Gastroesophageal sphincter (tissue), 4 donors: ENCODE results near the gene CCDC13. TPM values are rescaled to one million over a fixed set of nuclear protein-coding genes. Genes with fewer than 3 reads are reported as not detected.

Source experiments
- ATAC-seq: fragments of 150-250 bp; one replicate; pipeline ENCODE4 v1.9.1; 2016; ENCODE audit warnings: mild to moderate bottlenecking, moderate library complexity
- H3K27ac ChIP-seq, 4 donors: fragments of 200-600 bp; sonication (generic) in 3 of 4; 1 replicate in 3 of 4; 2 replicates in 1 of 4; pipeline ENCODE4 v1.5.1; 2016 to 2019
- H3K27me3 ChIP-seq: fragments of 200-600 bp; sonication (generic); one replicate; pipeline ENCODE4 v1.5.1; 2019
- H3K36me3 ChIP-seq, 2 donors: fragments of 200-600 bp; sonication (generic); one replicate each; pipeline ENCODE4 v1.5.1; 2019; ENCODE audit warnings: control low read depth in 1 of 2
- H3K4me1 ChIP-seq, 3 donors: fragments of 200-600 bp; sonication (generic); 1 replicate in 2 of 3; 2 replicates in 1 of 3; pipeline ENCODE4 v1.5.1; 2016 to 2019; ENCODE audit warnings: control low read depth in 2 of 3
- H3K4me3 ChIP-seq, 2 donors: fragments of 200-600 bp; sonication (generic); one replicate each; pipeline ENCODE4 v1.5.1; 2019; ENCODE audit warnings: mild to moderate bottlenecking in 1 of 2, moderate library complexity in 1 of 2
- H3K9me3 ChIP-seq, 3 donors: fragments of 200-600 bp; sonication (generic); one replicate each; pipeline ENCODE4 v1.5.1; 2017 to 2019; ENCODE audit warnings: control low read depth in 2 of 3
- EP300 ChIP-seq: sonication (generic); formaldehyde crosslinking; IDR thresholded peaks from one replicate; pipeline ENCODE4 v1.6.1; 2017; ENCODE audit warnings: antibody characterized with exemption, mild to moderate bottlenecking
- POLR2A ChIP-seq, 2 donors: fragments of 450-650 bp; IDR thresholded peaks; one replicate each; pipeline ENCODE4 v1.6.1; 2017; ENCODE audit warnings: antibody characterized with exemption in 2 of 2, mild to moderate bottlenecking in 2 of 2, moderate library complexity in 1 of 2
- POLR2AphosphoS5 ChIP-seq: sonication (generic); formaldehyde crosslinking; IDR thresholded peaks from one replicate; pipeline ENCODE4 v1.6.1; 2017; ENCODE audit warnings: antibody characterized with exemption
- WGBS, 2 donors: methylation state at CpG; one replicate each; pipeline ENCODE4 v1.1.5; 2018; ENCODE audit warnings: low coverage in 1 of 2; 5-methylcytosine and 5-hydroxymethylcytosine counted together
- total RNA-seq, 4 donors: library from RNA; depleted of rRNA; stranded (reverse); fragments of >200 nt; gene quantifications; one replicate each; pipeline ENCODE4 v1.1.0, GENCODE V29; 2016
- TF ChIP-seq, protein P1 (sequence below), 4 experiments: fragments of 200-600 bp in 2 of 4; fragments of 450-650 bp in 2 of 4; sonication (generic) in 1 of 4; IDR thresholded peaks; one replicate each; pipeline ENCODE4 v1.5.1; 2017 to 2019; ENCODE audit warnings: antibody characterized with exemption in 4 of 4, mild to moderate bottlenecking in 2 of 4, moderate library complexity in 2 of 4

The CCDC13 gene
- total RNA-seq, 4 donors from 2014 or later, result 2.8 to 7.4 (median 5.6) TPM

DNA sequence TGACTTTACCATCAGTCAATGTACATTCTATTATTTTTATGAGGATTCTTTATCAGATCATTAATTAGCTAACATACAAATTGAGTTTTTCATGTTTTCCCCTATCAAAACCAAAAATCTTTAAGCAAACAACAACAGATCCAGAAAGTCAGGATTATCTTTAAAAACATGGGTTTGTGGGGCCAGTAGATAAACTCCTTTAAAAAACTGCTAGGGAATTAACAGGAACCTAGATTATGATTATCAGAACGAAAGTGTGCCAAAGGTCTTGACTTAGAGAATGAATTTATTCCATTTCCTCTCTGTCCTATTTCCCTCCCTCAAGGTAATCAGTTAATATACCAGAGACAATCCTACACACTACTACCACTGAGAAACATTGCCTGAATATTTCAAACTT is 13.2 kb upstream of the CCDC13 start:
- Histone ChIP-seq H3K27me3 (no peaks in the 10 kb centered on the region), H3K4me1 (peaks cover under 1 to 72% (median 3%) of the 10 kb centered on the region in 3 donors), H3K4me3 (no peak overlapping the region), H3K27ac (no peak overlapping the region), H3K36me3 (peaks cover 0 to 61% of the 10 kb centered on the region in 2 donors), H3K9me3 (no peaks in the 10 kb centered on the region)
- TF ChIP-seq POLR2A (IDR thresholded peaks at IDR 0.05), result no peak
- TF ChIP-seq, protein P1, sequence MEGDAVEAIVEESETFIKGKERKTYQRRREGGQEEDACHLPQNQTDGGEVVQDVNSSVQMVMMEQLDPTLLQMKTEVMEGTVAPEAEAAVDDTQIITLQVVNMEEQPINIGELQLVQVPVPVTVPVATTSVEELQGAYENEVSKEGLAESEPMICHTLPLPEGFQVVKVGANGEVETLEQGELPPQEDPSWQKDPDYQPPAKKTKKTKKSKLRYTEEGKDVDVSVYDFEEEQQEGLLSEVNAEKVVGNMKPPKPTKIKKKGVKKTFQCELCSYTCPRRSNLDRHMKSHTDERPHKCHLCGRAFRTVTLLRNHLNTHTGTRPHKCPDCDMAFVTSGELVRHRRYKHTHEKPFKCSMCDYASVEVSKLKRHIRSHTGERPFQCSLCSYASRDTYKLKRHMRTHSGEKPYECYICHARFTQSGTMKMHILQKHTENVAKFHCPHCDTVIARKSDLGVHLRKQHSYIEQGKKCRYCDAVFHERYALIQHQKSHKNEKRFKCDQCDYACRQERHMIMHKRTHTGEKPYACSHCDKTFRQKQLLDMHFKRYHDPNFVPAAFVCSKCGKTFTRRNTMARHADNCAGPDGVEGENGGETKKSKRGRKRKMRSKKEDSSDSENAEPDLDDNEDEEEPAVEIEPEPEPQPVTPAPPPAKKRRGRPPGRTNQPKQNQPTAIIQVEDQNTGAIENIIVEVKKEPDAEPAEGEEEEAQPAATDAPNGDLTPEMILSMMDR (IDR thresholded peaks at IDR 0.05), result no peak
- TF ChIP-seq EP300, result no peak
- TF ChIP-seq POLR2AphosphoS5, result no peak
- 53 to 64% methylated on average over 1 of the region's 1 CpG for WGBS, 2 donors
- ATAC-seq, result no peak

DNA sequence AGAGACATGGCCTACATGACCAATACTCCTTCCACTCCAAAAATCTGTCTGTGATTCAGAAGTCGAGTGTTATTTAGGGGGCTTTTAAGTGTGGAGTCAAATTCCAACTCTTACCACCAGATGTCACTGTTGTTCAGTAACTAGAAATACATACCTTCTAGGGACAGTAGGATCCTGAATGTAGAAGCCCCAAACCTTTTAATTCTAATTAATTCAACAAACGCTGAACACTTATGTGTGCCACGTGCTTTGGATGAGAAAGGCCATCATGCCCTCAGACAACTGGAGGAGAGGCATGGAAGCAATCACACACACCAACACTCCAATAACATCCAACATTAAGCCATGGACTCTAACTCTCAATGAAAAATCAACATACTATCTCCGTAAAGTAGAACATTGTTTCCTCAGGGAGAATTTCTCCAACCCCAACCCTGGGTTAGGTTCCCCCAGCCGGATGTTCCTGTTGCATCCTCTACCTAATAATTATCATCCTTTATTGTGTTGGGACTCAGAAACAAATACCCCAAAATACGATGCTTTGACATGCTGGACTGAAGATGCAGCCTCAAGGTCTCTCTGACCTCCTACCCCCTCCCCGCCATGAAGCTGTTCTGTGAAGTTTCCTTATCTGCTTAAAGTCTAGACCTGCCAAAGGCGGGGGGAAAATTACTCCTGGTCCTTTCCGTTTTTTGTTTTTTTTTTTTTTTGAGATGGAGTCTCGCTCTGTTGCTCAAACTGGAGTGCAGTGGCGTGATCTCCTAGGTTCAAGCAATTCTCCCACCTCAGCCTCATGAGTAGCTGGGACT is 8.0 kb upstream of the CCDC13 start:
- Histone ChIP-seq H3K4me3 (no peak overlapping the region), H3K27ac (peak overlapping the region; percentile 79 to 86 (median 82)), H3K9me3 (no peaks in the 10 kb centered on the region), H3K27me3 (no peaks in the 10 kb centered on the region), H3K36me3 (peaks cover 0 to 33% of the 10 kb centered on the region in 2 donors), H3K4me1 (peaks cover 24 to 98% (median 32%) of the 10 kb centered on the region in 3 donors)
- peak; percentile 57 for TF ChIP-seq POLR2AphosphoS5
- no peak for TF ChIP-seq POLR2A (IDR thresholded peaks at IDR 0.05)
- TF ChIP-seq, protein P1 (IDR thresholded peaks at IDR 0.05), result peak; percentile 81 to 91 (median 88)
- no peak for TF ChIP-seq EP300
- ATAC-seq, result peak; percentile 27
- WGBS, 2 donors, result 49 to 54% methylated on average over 7 to 10 of the region's 11 CpGs

DNA sequence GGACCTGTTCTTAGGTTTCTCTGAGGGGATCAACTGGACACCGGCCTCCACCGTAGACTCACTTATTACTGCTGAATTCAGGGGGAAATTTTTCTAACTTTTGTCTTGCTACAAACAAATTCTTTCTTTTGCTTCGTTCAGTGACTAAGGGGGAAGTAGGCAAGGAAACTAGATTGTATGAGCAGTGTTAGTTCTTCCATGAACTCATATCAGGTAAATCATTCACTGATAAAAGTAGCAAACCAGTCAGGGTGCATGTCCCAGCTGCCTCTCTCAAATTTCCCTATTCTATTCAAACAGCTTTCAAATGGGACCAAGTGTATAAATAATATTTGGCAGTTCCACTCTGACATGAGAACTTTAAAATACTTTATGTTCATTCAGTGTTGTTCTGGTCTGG is 7.3 kb upstream of the CCDC13 start:
- H3K4me3 ChIP-seq, result no peak overlapping the region
- H3K9me3 ChIP-seq, result no peaks in the 10 kb centered on the region
- 63 to 70% methylated on average over 2 to 3 of the region's 3 CpGs for WGBS, 2 donors
- H3K27ac ChIP-seq, result peak overlapping the region; percentile 79 to 86 (median 82)
- TF ChIP-seq EP300 (no peak), POLR2A (IDR thresholded peaks at IDR 0.05) (no peak), POLR2AphosphoS5 (no peak)
- TF ChIP-seq, protein P1 (IDR thresholded peaks at IDR 0.05), result no peak
- peaks cover 0 to 26% of the 10 kb centered on the region in 2 donors for H3K36me3 ChIP-seq
- no peak for ATAC-seq
- H3K27me3 ChIP-seq, result no peaks in the 10 kb centered on the region
- peaks cover 24 to 92% (median 31%) of the 10 kb centered on the region in 3 donors for H3K4me1 ChIP-seq

DNA sequence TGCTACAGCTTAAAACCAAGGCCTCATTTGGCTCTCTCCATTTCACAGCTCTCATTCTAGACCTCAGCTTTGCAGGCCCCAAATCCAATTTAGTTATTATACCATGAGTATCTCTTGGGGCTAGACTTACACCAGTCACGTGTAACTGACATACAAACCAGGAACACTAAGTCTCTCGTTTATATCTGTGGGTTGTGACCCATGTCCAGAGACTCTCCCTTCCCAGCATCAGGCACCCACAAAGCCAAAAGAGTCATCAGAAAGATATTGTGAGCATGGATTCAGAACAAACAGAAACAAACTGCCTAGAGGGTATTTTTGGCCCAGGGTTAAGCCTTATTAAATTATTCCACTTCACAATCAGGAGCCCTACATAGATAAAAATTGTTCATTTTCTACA is 5.6 kb upstream of the CCDC13 start:
- Histone ChIP-seq H3K27me3 (no peaks in the 10 kb centered on the region), H3K36me3 (peaks cover 0 to 19% of the 10 kb centered on the region in 2 donors), H3K4me1 (peaks cover 24 to 86% (median 28%) of the 10 kb centered on the region in 3 donors), H3K4me3 (no peak overlapping the region), H3K27ac (peak overlapping the region; percentile 79 to 86 (median 82)), H3K9me3 (no peaks in the 10 kb centered on the region)
- peak; percentile 77 for ATAC-seq
- WGBS, 2 donors, result 0 to 5% methylated on average over 1 to 2 of the region's 2 CpGs
- peak; percentile 98 for TF ChIP-seq POLR2AphosphoS5
- TF ChIP-seq EP300, result no peak
- TF ChIP-seq, protein P1 (IDR thresholded peaks at IDR 0.05), result no peak

DNA sequence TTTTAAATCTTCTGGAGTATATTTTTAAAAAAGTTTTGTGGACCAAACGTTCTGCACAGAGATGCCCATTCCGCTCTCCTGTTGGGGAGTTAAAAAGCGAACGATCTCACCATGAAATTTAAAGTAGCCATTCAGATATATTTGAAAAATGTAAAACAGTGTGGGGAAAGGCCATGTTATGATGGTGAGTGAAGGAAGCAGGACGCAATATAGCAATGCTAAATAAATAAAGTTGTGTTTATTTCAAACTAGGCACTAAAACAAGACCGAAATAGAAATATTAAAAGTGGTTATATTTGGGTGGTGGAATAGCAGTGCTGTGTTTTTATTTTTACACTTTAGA is 327 bp upstream of the CCDC13 start:
- WGBS, 2 donors, result 6 to 8% methylated on average over 6 of the region's 6 CpGs
- no peaks in the 10 kb centered on the region for H3K36me3 ChIP-seq
- H3K27ac ChIP-seq, result peak overlapping the region; percentile 3 to 86 (median 85)
- peak overlapping the region; percentile 18 to 61 for H3K4me3 ChIP-seq
- peaks cover 7 to 46% (median 12%) of the 10 kb centered on the region in 3 donors for H3K4me1 ChIP-seq
- no peaks in the 10 kb centered on the region for H3K9me3 ChIP-seq
- TF ChIP-seq POLR2AphosphoS5 (no peak), POLR2A (IDR thresholded peaks at IDR 0.05) (no peak), EP300 (no peak)
- TF ChIP-seq, protein P1 (IDR thresholded peaks at IDR 0.05), result no peak
- no peaks in the 10 kb centered on the region for H3K27me3 ChIP-seq
- no peak for ATAC-seq
